ENCODE data around the gene ASMTL.
"Not testable (repeated sequence)": the region's sequence is repeated elsewhere in the genome, so short reads cannot be mapped to it uniquely, and the experiment has no call there.

The ASMTL gene

GRCh38 chrX:1393871-1394615 is 58.7 kb downstream of the ASMTL start:
- peak in 5 of 10 donors; percentile 1 to 46 (median 14) for DNase-seq
- intact Hi-C loops (cut with DNase I), result loop anchor here (5.0 kb wide), 1 partner anchor 198 kb away; the partner anchor contains the start of gene AKAP17A

DNA sequence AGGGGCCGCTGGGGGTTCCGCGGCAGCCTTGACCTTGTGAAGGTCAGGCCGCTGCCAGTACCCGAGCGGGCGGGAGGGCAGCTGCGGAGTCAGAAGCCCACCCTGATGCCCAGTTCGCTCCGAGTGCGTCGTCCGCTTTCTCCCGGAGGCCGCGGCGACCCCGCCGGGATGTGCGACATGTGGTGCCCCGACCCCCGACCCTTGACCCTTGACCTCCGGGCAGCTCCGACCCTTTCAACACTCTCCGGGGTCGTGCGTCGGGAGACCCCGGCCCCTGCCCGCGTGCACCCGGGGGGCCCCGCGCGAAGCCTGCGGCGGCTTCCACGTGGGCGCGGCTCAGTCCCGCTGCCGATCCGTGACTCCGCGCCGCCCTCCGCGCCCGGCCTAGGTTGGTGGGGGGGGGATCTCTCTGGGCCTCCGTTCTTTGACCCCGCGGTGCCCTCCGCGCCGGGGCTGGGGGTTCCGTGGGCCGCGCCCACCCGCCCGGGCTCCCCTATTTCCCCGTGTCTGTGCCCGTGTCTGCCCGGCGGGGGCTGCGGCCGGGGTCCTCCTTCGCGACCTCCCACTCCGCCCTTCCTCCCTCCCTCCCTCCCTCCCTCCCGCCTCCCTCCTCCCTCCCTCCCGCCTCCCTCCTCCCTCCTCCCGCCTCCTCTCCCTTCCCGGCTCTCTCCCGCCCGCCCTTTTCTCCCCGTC is 60.2 kb downstream of the ASMTL start:
- intact Hi-C loops (cut with DNase I), result loop anchor here (1.0 to 5.0 kb wide), 2 partner anchors 61 to 200 kb away; partner anchors contain the start of gene AKAP17A
- peak in 7 of 10 donors; percentile 50 to 73 (median 59) for DNase-seq

- intact Hi-C loops (cut with DNase I), result loop anchor here (1.0 to 5.0 kb wide), 2 partner anchors 61 to 200 kb away; partner anchors contain the start of gene AKAP17A
- DNase-seq, result peak; percentile 97 to 100 (median 99)
Observed at GRCh38 chrX:1391707-1392375, 60.9 kb downstream of the ASMTL start, which contains the start of gene SLC25A6. Gene SLC25A6, minus strand, starts transcription at chrX:1392113. Its CDS starts 104 bp downstream, at chrX:1392009.

DNA sequence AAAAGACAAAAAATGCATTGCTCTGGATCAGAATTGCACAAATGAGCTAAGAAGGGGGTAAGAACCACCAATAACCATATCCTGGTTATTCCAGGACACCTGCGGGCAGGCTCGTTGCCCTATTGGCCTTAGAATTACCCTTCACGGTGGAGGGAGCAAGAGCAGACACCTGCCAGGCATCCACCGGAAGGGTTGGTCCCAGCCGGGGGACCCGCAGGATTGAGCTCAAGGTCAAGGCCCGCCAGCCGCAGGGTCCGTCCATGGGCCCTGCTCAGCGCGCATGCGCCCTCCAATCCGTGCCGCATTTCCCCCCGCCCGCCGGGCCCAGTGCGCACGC is 61.4 kb downstream of the ASMTL start:
- peak in 3 of 10 donors; percentile 5 to 96 (median 82) for DNase-seq
- intact Hi-C loops (cut with DNase I), result loop anchor here (5.0 kb wide), 1 partner anchor 201 kb away; the partner anchor contains the start of gene AKAP17A

DNA sequence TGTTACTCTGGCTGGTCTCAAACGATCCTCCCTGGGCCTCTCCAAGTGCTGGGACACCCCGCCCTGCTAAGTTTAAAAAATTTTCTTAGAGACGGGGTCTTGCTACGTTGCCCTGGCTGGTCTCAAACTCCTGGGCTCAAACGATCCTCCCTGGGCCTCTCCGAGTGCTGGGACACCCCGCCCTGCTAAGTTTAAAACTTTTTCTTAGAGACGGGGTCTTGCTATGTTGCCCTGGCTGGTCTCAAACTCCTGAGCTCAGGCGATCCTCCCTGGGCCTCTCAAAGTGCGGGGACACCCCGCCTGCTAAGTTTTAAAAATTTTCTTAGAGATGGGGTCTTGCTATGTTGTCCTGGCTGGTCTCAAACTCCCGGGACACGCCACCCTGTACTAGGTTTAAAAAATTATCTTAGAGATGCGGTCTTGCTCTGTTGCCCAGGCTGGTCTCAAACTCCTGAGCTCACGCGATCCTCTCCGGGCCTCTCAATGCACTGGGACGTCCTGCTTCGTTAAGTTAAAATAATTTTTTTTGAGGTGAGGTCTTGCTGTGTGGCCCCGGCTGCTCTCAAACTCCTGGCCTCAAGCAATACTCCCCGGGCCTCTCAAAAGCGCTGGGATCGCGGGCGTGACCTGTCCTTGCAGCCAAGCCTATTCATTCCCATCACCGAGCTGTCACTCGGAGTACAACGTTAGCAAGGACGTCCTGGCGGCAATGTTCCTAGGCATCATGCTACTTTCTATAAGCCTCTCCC is 61.9 kb downstream of the ASMTL start:
- intact Hi-C loops (cut with DNase I), result loop anchor here (5.0 kb wide), 1 partner anchor 202 kb away; the partner anchor contains the start of gene AKAP17A
- DNase-seq, result peak in 5 of 10 donors; percentile 14 to 77 (median 63)

GRCh38 chrX:1389993-1390285 is 62.8 kb downstream of the ASMTL start:
- peak in 2 of 10 donors; percentile 3 for DNase-seq
- intact Hi-C loops (cut with DNase I), result loop anchor here (5.0 kb wide), 1 partner anchor 202 kb away; the partner anchor contains the start of gene AKAP17A

GRCh38 chrX:1389181-1389992 is 63.3 kb downstream of the ASMTL start:
- intact Hi-C loops (cut with DNase I), result no loop called here
- peak in 6 of 10 donors; percentile 3 to 77 (median 45) for DNase-seq

GRCh38 chrX:1388651-1389050 is 64.1 kb downstream of the ASMTL start:
- peak in 1 of 10 donors; percentile 5 for DNase-seq
- intact Hi-C loops (cut with DNase I), result no loop called here

- peak in 5 of 10 donors; percentile 11 to 85 (median 59) for DNase-seq
- intact Hi-C loops (cut with DNase I), result no loop called here
Observed at GRCh38 chrX:1387141-1387776, 65.5 kb downstream of the ASMTL start.

DNA sequence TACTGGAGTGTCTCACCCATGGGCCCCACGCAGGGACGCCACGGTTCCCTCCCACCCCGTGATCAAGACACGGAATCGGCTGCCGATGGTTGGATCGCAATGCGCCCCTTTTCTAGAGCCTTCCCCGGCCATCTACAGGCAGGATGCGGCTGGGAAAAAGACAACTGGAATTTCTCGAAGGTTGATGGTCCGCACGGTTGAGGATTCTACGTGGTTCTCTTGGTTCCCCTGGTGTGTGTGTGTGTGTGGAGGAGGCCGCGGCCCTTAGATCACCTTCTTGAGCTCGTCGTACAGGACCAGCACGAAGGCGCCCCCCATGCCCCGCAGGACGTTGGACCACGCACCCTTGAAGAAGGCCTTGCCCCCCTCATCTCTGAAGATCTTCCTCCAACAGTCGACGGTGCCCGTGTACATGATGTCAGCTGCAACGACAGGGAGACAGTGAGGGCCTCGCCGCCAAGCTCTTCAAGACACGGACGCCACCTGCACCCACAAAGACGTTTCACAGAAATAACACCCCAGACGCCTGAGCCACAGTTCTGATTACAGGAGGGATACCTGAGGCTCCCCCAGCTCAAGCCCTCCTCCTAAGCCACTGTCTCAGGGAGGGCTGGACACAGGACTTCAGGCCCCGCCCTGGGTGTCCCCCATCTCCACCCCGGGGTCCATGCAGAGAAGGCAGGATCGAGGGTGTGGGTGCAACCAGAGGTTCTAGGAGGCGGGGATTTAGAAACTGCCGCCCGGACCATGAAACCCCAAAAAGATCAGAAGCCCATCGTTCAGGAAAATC is 66.2 kb downstream of the ASMTL start:
- DNase-seq, result peak in 5 of 10 donors; percentile 10 to 80 (median 45)
- intact Hi-C loops (cut with DNase I), result no loop called here

- intact Hi-C loops (cut with DNase I), result no loop called here
- peak in 5 of 10 donors; percentile 13 to 84 (median 59) for DNase-seq
Observed at GRCh38 chrX:1385253-1386223, 67.2 kb downstream of the ASMTL start.

DNA sequence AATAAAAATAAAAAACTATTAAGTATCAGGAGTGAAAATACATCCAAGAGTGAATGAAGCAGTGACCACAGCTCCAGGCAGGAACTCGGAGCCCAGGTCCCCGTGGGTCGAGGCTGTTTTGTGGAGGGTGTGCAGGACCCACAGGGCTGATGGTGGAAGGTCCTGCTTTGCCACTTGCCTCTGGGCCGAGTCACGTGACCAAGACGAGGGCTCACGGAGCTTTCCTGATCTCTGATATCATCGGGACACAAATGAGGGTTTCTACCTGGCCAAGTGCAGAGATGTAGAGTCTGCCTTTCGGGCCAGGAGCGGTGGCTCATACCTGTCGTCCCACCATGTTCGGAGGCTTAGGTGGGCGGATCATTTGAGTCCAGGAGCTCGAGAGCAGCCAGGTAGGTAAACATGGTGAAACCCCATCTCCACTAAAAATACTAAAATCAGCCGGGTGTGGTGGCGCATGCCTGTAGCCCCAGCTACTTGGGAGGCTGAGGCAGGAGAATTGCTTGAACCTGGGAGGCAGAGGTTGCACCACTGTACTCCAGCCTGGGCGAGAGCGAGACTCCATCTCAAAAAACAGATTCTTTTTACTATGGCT is 68.0 kb downstream of the ASMTL start:
- intact Hi-C loops (cut with DNase I), result no loop called here
- DNase-seq, result peak in 5 of 10 donors; percentile 14 to 85 (median 56)

DNA sequence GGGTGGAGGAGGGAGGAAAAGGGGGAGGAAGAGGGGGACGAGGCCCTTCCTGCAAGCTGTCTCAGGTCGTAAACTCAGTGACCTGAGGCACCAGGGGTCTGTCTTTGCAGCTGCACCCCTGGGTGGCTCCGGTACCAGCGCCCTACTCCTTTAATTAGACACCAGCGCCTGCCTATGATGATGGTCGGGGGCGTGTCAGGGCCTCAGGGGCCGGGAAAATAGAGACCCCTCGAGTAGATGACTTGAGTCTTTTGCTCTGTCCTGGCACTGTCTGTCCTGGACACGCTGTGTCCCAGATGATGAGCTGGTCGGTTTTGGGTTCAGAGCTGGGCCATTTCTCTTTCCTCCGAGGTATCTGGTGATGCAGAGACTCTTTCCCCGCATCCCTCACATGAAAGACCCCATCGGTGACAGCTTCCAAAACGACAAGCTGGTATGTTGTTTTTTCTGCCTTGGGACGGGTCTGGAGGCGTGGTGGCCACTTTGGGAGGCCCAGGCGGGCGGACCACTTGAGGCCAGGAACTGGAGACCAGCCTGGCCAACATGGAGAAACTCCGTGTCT is 72.0 kb downstream of the ASMTL start:
- DNase-seq, result peak in 5 of 10 donors; percentile 7 to 78 (median 68)
- intact Hi-C loops (cut with DNase I), result no loop called here

DNA sequence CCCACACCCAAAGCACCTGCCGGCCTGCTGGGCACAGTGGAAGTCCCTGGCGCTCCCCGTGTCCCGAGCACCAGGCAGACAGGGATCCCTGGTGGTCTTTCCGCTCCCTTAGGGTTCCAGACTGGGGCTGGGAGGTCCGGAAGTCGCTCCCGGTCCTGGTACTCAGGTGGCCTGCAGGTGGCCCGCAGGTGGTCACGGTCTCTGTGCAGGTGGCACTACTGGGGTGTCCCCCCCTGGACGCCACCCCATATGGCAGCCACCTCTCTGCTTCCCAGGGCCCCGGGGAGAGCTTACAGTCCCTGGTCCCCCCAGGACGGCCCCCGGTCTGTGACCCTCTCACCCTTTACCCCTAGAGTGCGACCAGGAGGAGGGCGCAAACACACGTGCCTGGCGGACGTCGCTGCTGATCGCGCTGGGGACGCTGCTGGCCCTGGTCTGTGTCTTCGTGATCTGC is 74.4 kb downstream of the ASMTL start:
- intact Hi-C loops (cut with DNase I), result no loop called here
- peak in 5 of 10 donors; percentile 2 to 72 (median 48) for DNase-seq

- DNase-seq, result peak in 2 of 10 donors; percentile 8 to 43
- intact Hi-C loops (cut with DNase I), result no loop called here
Observed at GRCh38 chrX:1368385-1368698, 84.4 kb downstream of the ASMTL start.

DNA sequence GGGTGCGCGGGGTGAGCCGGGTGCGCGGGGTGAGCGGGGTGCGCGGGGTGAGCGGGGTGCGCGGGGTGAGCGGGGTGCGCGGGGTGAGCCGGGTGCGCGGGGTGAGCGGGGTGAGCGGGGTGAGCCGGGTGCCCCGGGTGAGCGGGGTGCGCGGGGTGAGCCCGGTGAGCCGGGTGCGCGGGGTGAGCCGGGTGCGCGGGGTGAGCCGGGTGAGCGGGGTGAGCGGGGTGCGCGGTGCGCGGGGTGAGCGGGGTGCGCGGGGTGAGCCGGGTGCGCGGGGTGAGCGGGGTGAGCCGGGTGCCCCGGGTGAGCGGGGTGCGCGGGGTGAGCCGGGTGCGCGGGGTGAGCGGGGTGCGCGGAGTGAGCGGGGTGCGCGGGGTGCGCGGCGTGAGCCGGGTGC is 86.3 kb downstream of the ASMTL start:
- DNase-seq, result peak in 2 of 10 donors; percentile 29 to 57
- intact Hi-C loops (cut with DNase I), result not testable (repeated sequence)
